ENCODE results near the gene SELENOO.

GRCh38 chr22:50202130-50202666 is 1.4 kb downstream of the SELENOO start:
- TF ChIP-seq CTCF (IDR thresholded peaks at IDR 0.05) (no peak), ZFX (IDR thresholded peaks at IDR 0.05; ENCODE audit: borderline replicate concordance) (no peak)
